Lower lobe of right lung (tissue), 2 donors: ENCODE results near the gene ADD1. TPM values are rescaled to one million over a fixed set of nuclear protein-coding genes. Genes with fewer than 3 reads are reported as not detected.

Source experiments
- ATAC-seq, 2 donors: fragments of 200-7000 bp; cut with Tn5 transposase; one replicate each; pipeline ENCODE4 v1.9.1; 2020 to 2022; ENCODE audit warnings: mild to moderate bottlenecking in 2 of 2, moderate library complexity in 2 of 2
- DNase-seq: peaks from one replicate; pipeline ENCODE4 v3.0.0-alpha.2; 2020
- H3K27ac ChIP-seq: fragments of 200-600 bp; one replicate; pipeline ENCODE4 v1.8.0; 2022
- H3K27me3 ChIP-seq: fragments of 200-600 bp; one replicate; pipeline ENCODE4 v1.8.0; 2022; ENCODE audit warnings: low read depth
- H3K36me3 ChIP-seq: fragments of 200-600 bp; one replicate; pipeline ENCODE4 v1.8.0; 2022; ENCODE audit warnings: mild to moderate bottlenecking
- H3K4me1 ChIP-seq: fragments of 200-600 bp; one replicate; pipeline ENCODE4 v1.8.0; 2022
- H3K4me3 ChIP-seq: fragments of 200-600 bp; one replicate; pipeline ENCODE4 v1.8.0; 2022; ENCODE audit warnings: mild to moderate bottlenecking
- H3K9me3 ChIP-seq: fragments of 200-600 bp; one replicate; pipeline ENCODE4 v1.8.0; 2022
- CTCF ChIP-seq: fragments of 200-600 bp; IDR thresholded peaks from one replicate; pipeline ENCODE4 v1.8.0; 2022; ENCODE audit warnings: antibody characterized with exemption, mild to moderate bottlenecking
- intact Hi-C: fragments of 100-400 bp; cut with DNase I; formaldehyde crosslinking; loops from one replicate; pipeline ENCODE4 v1.11.0; 2022
- total RNA-seq: library from RNA; stranded (reverse); fragmentation: NEBNext Ultra II Directional; extraction: Animal tissue kit (Norgen Biotek cat#: 25700); gene quantifications from one replicate; pipeline ENCODE4 v1.2.1, GENCODE V29; 2021
- donor health status: DM: no; HTN: yes; CAD: no; lungs with severe emphysema.

ADD1 gene
- total RNA-seq, 1 donor from 2014 or later: 279 TPM

- no peak for DNase-seq
- Histone ChIP-seq H3K27me3 (no peaks in the 10 kb centered on the region), H3K36me3 (peaks cover 18% of the 10 kb centered on the region), H3K4me1 (peaks cover 86% of the 10 kb centered on the region), H3K27ac (peak overlapping the region; percentile 21), H3K9me3 (no peaks in the 10 kb centered on the region), H3K4me3 (no peak overlapping the region)
- no peak for ATAC-seq
- intact Hi-C loops: no loop called here
- no peak for TF ChIP-seq CTCF
Measured at GRCh38 chr4:2871911-2872310, 28.3 kb downstream of the ADD1 start.

GRCh38 chr4:2873329-2873728, 29.7 kb downstream of the ADD1 start:
- H3K27ac ChIP-seq: peak overlapping the region; percentile 44

GRCh38 chr4:2874861-2875260, 31.2 kb downstream of the ADD1 start:
- Histone ChIP-seq H3K4me1 (peaks cover 62% of the 10 kb centered on the region), H3K9me3 (no peaks in the 10 kb centered on the region), H3K27ac (no peak overlapping the region), H3K4me3 (no peak overlapping the region), H3K36me3 (peaks cover 41% of the 10 kb centered on the region), H3K27me3 (no peaks in the 10 kb centered on the region)
- intact Hi-C loops: no loop called here
- DNase-seq (no peak), ATAC-seq (no peak)
- TF ChIP-seq CTCF: no peak

More at GRCh38 chr4:2873329-2873728, 29.7 kb downstream of the ADD1 start:
- intact Hi-C loops: no loop called here
- Histone ChIP-seq H3K4me3 (no peak overlapping the region), H3K9me3 (no peaks in the 10 kb centered on the region), H3K27me3 (no peaks in the 10 kb centered on the region), H3K4me1 (peaks cover 77% of the 10 kb centered on the region), H3K36me3 (peaks cover 28% of the 10 kb centered on the region)
- DNase-seq (no peak), ATAC-seq (no peak)
- TF ChIP-seq CTCF: no peak

- peaks cover 55% of the 10 kb centered on the region for H3K4me1 ChIP-seq
- no peak overlapping the region for H3K27ac ChIP-seq
- no peak for ATAC-seq
Measured at GRCh38 chr4:2875556-2875955, 31.9 kb downstream of the ADD1 start.

GRCh38 chr4:2878346-2878745, 34.7 kb downstream of the ADD1 start:
- ATAC-seq (no peak), DNase-seq (no peak)
- intact Hi-C loops: no loop called here
- Histone ChIP-seq H3K27ac (no peak overlapping the region), H3K27me3 (no peaks in the 10 kb centered on the region), H3K4me1 (peaks cover 28% of the 10 kb centered on the region), H3K36me3 (peaks cover 67% of the 10 kb centered on the region), H3K4me3 (no peak overlapping the region), H3K9me3 (no peaks in the 10 kb centered on the region)
- TF ChIP-seq CTCF: no peak

More at GRCh38 chr4:2875556-2875955, 31.9 kb downstream of the ADD1 start:
- H3K27me3 ChIP-seq: no peaks in the 10 kb centered on the region
- DNase-seq: no peak
- intact Hi-C loops: no loop called here
- no peaks in the 10 kb centered on the region for H3K9me3 ChIP-seq
- no peak for TF ChIP-seq CTCF
- peaks cover 47% of the 10 kb centered on the region for H3K36me3 ChIP-seq
- H3K4me3 ChIP-seq: no peak overlapping the region

- Histone ChIP-seq H3K4me3 (no peak overlapping the region), H3K27me3 (no peaks in the 10 kb centered on the region), H3K36me3 (peaks cover 74% of the 10 kb centered on the region), H3K9me3 (no peaks in the 10 kb centered on the region), H3K27ac (no peak overlapping the region), H3K4me1 (peaks cover 21% of the 10 kb centered on the region)
- TF ChIP-seq CTCF: no peak
- no peak for ATAC-seq
- DNase-seq: no peak
- intact Hi-C loops: no loop called here
Measured at GRCh38 chr4:2879026-2879425, 35.4 kb downstream of the ADD1 start.
